HEK293 (cell line): ENCODE measurements around the gene WWTR1.

Source experiments
- PATZ1 ChIP-seq: fragments of 450-650 bp; formaldehyde crosslinking; IDR thresholded peaks from 2 replicates; pipeline ENCODE4 v1.5.1; 2016; ENCODE audit warnings: missing biosample characterization, missing genetic modification characterization
- RBAK ChIP-seq: fragments of 450-650 bp; formaldehyde crosslinking; IDR thresholded peaks from 2 replicates; pipeline ENCODE4 v1.5.1; 2016; ENCODE audit warnings: missing biosample characterization, missing genetic modification characterization
- ZNF274 ChIP-seq, 2 experiments: fragments of 200-500 bp in 1 of 2; fragments of 450-650 bp in 1 of 2; sonication (Bioruptor generic) in 1 of 2; formaldehyde crosslinking in 1 of 2; IDR thresholded peaks; 2 replicates each; pipeline versions ENCODE4 v1.5.1 to v1.6.1; 2014 to 2016; ENCODE audit warnings: borderline replicate concordance in 1 of 2, inconsistent platforms in 1 of 2, low read length in 1 of 2, missing biosample characterization in 1 of 2, missing genetic modification characterization in 1 of 2
- ZNF449 ChIP-seq: fragments of 450-650 bp; formaldehyde crosslinking; IDR thresholded peaks from 2 replicates; pipeline ENCODE4 v1.5.1; 2017; ENCODE audit warnings: missing biosample characterization, mild to moderate bottlenecking, missing genetic modification characterization, moderate library complexity
- ZNF518A ChIP-seq: fragments of 450-650 bp; formaldehyde crosslinking; conservative IDR thresholded peaks from 2 replicates; pipeline ENCODE4 v1.5.1; 2016; ENCODE audit warnings: low read depth, missing biosample characterization, missing genetic modification characterization
- ZNF558 ChIP-seq: fragments of 450-650 bp; formaldehyde crosslinking; IDR thresholded peaks from 2 replicates; pipeline ENCODE4 v1.5.1; 2016; ENCODE audit warnings: missing biosample characterization, missing genetic modification characterization
- ZNF621 ChIP-seq: fragments of 450-650 bp; formaldehyde crosslinking; IDR thresholded peaks from 2 replicates; pipeline ENCODE4 v1.5.1; 2017; ENCODE audit warnings: missing biosample characterization, missing genetic modification characterization
- ZNF837 ChIP-seq: fragments of 450-650 bp; formaldehyde crosslinking; IDR thresholded peaks from 2 replicates; pipeline ENCODE4 v1.5.1; 2016; ENCODE audit warnings: missing biosample characterization, missing genetic modification characterization
- TF ChIP-seq, protein P1 (sequence below): fragments of 450-650 bp; formaldehyde crosslinking; IDR thresholded peaks from 2 replicates; pipeline ENCODE4 v1.5.1; 2016; ENCODE audit warnings: missing biosample characterization, missing genetic modification characterization
- TF ChIP-seq, protein P2 (sequence below): fragments of 450-650 bp; formaldehyde crosslinking; IDR thresholded peaks from 2 replicates; pipeline ENCODE4 v1.5.1; 2016; ENCODE audit warnings: missing biosample characterization, missing genetic modification characterization

GRCh38 chr3:149571381-149571780, 86.4 kb downstream of the WWTR1 start:
- TF ChIP-seq, protein P1, sequence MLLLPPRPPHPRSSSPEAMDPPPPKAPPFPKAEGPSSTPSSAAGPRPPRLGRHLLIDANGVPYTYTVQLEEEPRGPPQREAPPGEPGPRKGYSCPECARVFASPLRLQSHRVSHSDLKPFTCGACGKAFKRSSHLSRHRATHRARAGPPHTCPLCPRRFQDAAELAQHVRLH (tag by site-specific recombination), result no peak
- TF ChIP-seq ZNF621 (tag by site-specific recombination) (no peak), RBAK (tag by site-specific recombination) (no peak), ZNF518A (no peak), ZNF449 (tag by site-specific recombination) (no peak), ZNF837 (no peak), ZNF274 (IDR thresholded peaks at IDR 0.05; ENCODE audit: low read length) (no peak), ZNF274 (tag by site-specific recombination; IDR thresholded peaks at IDR 0.05; ENCODE audit: borderline replicate concordance) (no peak), PATZ1 (tag by site-specific recombination) (no peak), ZNF558 (tag by site-specific recombination) (no peak)
- TF ChIP-seq, protein P2, sequence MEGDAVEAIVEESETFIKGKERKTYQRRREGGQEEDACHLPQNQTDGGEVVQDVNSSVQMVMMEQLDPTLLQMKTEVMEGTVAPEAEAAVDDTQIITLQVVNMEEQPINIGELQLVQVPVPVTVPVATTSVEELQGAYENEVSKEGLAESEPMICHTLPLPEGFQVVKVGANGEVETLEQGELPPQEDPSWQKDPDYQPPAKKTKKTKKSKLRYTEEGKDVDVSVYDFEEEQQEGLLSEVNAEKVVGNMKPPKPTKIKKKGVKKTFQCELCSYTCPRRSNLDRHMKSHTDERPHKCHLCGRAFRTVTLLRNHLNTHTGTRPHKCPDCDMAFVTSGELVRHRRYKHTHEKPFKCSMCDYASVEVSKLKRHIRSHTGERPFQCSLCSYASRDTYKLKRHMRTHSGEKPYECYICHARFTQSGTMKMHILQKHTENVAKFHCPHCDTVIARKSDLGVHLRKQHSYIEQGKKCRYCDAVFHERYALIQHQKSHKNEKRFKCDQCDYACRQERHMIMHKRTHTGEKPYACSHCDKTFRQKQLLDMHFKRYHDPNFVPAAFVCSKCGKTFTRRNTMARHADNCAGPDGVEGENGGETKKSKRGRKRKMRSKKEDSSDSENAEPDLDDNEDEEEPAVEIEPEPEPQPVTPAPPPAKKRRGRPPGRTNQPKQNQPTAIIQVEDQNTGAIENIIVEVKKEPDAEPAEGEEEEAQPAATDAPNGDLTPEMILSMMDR (tag by site-specific recombination), result no peak
